Spleen (tissue), 11 donors: ENCODE measurements around the gene FHIP1A. TPM values are rescaled to one million over a fixed set of nuclear protein-coding genes. Genes with fewer than 3 reads are reported as not detected.

ENCODE experiments used
- DNase-seq: peaks from one replicate; pipeline ENCODE4 v3.0.0-alpha.2; 2020
- H3K27ac ChIP-seq, 8 donors: fragments of 200-600 bp; sonication (generic) in 7 of 8; 1 replicate in 4 of 8; 2 replicates in 4 of 8; pipeline versions ENCODE4 v1.5.0 to v1.8.0; 2016 to 2021; ENCODE audit warnings: inconsistent platforms in 4 of 8, mild to moderate bottlenecking in 4 of 8, moderate library complexity in 1 of 8
- H3K27me3 ChIP-seq, 7 donors: fragments of 200-600 bp; sonication (generic) in 6 of 7; replicated peaks in 1 of 7; 1 replicate in 4 of 7; 2 replicates in 3 of 7; pipeline versions ENCODE4 v1.5.0 to v1.8.0; 2016 to 2021; ENCODE audit warnings: inconsistent platforms in 3 of 7, mild to moderate bottlenecking in 1 of 7
- H3K36me3 ChIP-seq, 6 donors: fragments of 200-600 bp; sonication (generic) in 5 of 6; 1 replicate in 4 of 6; 2 replicates in 2 of 6; pipeline versions ENCODE4 v1.5.0 to v1.8.0; 2016 to 2021; ENCODE audit warnings: inconsistent platforms in 2 of 6
- H3K4me1 ChIP-seq, 6 donors: fragments of 200-600 bp; sonication (generic) in 5 of 6; 1 replicate in 3 of 6; 2 replicates in 3 of 6; pipeline versions ENCODE4 v1.5.0 to v1.8.0; 2016 to 2021; ENCODE audit warnings: inconsistent platforms in 3 of 6
- H3K4me3 ChIP-seq, 8 donors: fragments of 200-600 bp; sonication (generic) in 7 of 8; 1 replicate in 4 of 8; 2 replicates in 4 of 8; pipeline versions ENCODE4 v1.5.0 to v1.8.0; 2016 to 2021; ENCODE audit warnings: inconsistent platforms in 4 of 8, mild to moderate bottlenecking in 4 of 8, moderate library complexity in 2 of 8
- H3K9me3 ChIP-seq, 8 donors: fragments of 200-600 bp; sonication (generic) in 7 of 8; 1 replicate in 4 of 8; 2 replicates in 4 of 8; pipeline versions ENCODE4 v1.5.0 to v1.8.0; 2016 to 2021; ENCODE audit warnings: inconsistent platforms in 4 of 8
- CTCF ChIP-seq, 11 experiments: fragments of 200-600 bp in 7 of 11; fragments of 450-650 bp in 4 of 11; sonication (generic) in 4 of 11; IDR thresholded peaks in 8 of 11; conservative IDR thresholded peaks in 3 of 11; 1 replicate in 7 of 11; 2 replicates in 4 of 11; pipeline versions ENCODE4 v1.4.0 to v1.8.0; 2016 to 2021; ENCODE audit warnings: antibody characterized with exemption in 11 of 11, inconsistent platforms in 4 of 11, mild to moderate bottlenecking in 1 of 11
- POLR2A ChIP-seq, 3 donors: fragments of 450-650 bp; IDR thresholded peaks; one replicate each; pipeline ENCODE4 v1.5.1; 2017; ENCODE audit warnings: antibody characterized with exemption in 3 of 3, mild to moderate bottlenecking in 1 of 3
- POLR2AphosphoS5 ChIP-seq, 3 donors: sonication (generic); formaldehyde crosslinking; IDR thresholded peaks; one replicate each; pipeline ENCODE4 v1.5.1; 2017; ENCODE audit warnings: antibody characterized with exemption in 3 of 3
- WGBS, 5 donors: extraction: QIAGEN DNeasy Blood & Tissue Kit in 3 of 5; methylation state at CpG; one replicate each; pipeline versions ENCODE4 v1.1.5 to v1.1.7; 2013 to 2018; 5-methylcytosine and 5-hydroxymethylcytosine counted together
- intact Hi-C: fragments of 100-400 bp; cut with DNase I; formaldehyde crosslinking; loops from one replicate; pipeline ENCODE4 v1.15.0; 2023; ENCODE audit warnings: low total_unique reads
- polyA plus RNA-seq, 3 donors: library from polyadenylated mRNA; stranded (reverse); fragments of 200-250 nt; gene quantifications; one replicate each; pipeline ENCODE4 v1.2.1, GENCODE V29; 2013
- total RNA-seq, 7 donors: library from RNA; depleted of rRNA in 3 of 7; stranded (reverse); fragments of >200 nt in 3 of 7; fragmentation: NEBNext Ultra II Directional in 4 of 7; extraction: Animal tissue kit (Norgen Biotek cat#: 25700) in 4 of 7; gene quantifications; one replicate each; pipeline versions ENCODE4 v1.1.0 to v1.2.1, GENCODE V29; 2016 to 2021
- donor health status: healthy with polysubstance abuse.
- donor health status: DM: no; HTN: no; CAD: no; lungs with moderate emphysema.
- donor health status: DM: no; HTN: no; CAD: no.
- donor health status: Bipolar disorder and iron deficiency.
- donor health status: healthy.
- donor health status: DM: no; HTN: no; CAD: no.
- donor health status: DM: yes; HTN: yes; CAD: no.

FHIP1A gene
- total and polyA plus RNA-seq, 10 donors: 0.07 to 4.8 (median 1.9) TPM; not detected in 1

DNA sequence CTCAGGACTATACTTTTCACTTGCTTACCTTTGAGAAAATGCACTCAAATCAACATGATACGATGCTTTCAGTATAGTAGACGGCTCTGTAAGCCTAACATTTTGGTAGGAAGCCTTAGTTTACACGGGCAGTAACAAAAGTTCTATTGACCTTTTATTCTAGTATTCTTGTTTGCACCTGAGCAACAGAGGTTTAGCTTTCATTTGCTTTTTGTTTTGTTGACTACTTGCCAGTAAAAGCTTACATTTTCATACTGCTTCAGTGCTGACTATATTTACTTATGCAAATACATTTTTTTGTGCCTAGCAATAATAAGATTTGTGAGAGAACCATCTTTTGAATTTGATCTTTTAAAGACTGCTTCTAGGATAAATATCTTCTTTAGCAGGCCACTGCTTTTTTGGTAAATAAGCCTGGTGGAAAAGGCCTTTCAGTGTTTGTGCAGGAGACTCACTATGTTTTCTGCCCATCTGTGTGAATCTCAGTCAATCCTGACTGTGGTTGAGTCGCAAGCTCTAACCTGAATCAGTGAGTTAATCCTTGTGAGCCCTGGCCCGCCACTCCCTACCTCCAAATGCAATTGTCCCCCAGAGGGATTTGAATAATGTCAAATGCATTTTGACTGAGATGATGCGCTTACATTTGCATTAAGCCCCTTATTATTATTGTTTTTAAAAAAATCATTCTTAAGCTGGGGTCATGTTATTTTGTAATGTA, 21.9 kb downstream of the FHIP1A start:
- Histone ChIP-seq H3K27me3 (peaks cover 0 to 5% (median 0%) of the 10 kb centered on the region in 7 donors), H3K27ac (no peak overlapping the region), H3K4me3 (no peak overlapping the region), H3K9me3 (no peaks in the 10 kb centered on the region), H3K4me1 (no peaks in the 10 kb centered on the region), H3K36me3 (no peaks in the 10 kb centered on the region)
- TF ChIP-seq CTCF (IDR thresholded peaks at IDR 0.05 in 8 of 11, conservative IDR thresholded peaks at IDR 0.05 in 3 of 11) (no peak), POLR2A (IDR thresholded peaks at IDR 0.05) (no peak), POLR2AphosphoS5 (IDR thresholded peaks at IDR 0.05) (no peak)
- intact Hi-C loops: no loop called here
- DNase-seq: no peak
- WGBS, 5 donors: 82 to 91% (median 89%) methylated on average over 6 of the region's 6 CpGs

DNA sequence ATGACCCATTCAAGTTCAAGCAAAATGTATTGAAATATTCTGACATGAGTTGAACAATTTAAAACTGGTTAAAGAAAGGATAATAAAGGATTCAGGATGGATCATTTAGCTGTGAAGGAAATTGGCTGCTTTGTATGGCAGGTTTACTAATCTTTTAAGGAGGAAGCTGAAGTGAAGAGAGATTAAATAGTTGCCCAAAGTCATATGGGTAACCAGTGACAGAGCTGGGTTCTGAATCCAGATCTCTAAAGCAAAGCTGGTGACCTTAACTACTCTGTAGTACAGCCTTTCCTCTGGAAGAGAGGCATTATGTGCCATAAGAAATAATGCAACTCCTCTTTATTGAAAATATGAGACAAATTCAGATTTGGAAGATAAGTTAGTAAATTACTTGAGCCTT, 22.8 kb downstream of the FHIP1A start:
- TF ChIP-seq POLR2A (IDR thresholded peaks at IDR 0.05) (no peak), POLR2AphosphoS5 (IDR thresholded peaks at IDR 0.05) (no peak), CTCF (IDR thresholded peaks at IDR 0.05 in 8 of 11, conservative IDR thresholded peaks at IDR 0.05 in 3 of 11) (no peak)
- DNase-seq: no peak
- Histone ChIP-seq H3K4me1 (no peaks in the 10 kb centered on the region), H3K27me3 (peaks cover 0 to 5% (median 0%) of the 10 kb centered on the region in 7 donors), H3K27ac (no peak overlapping the region), H3K36me3 (no peaks in the 10 kb centered on the region), H3K4me3 (no peak overlapping the region), H3K9me3 (no peaks in the 10 kb centered on the region)
- intact Hi-C loops: no loop called here

- H3K27me3 ChIP-seq: peaks cover 0 to 5% (median 0%) of the 10 kb centered on the region in 7 donors
- no peak for DNase-seq
- no peaks in the 10 kb centered on the region for H3K36me3 ChIP-seq
- no peaks in the 10 kb centered on the region for H3K4me1 ChIP-seq
- no peak overlapping the region for H3K27ac ChIP-seq
- intact Hi-C loops: no loop called here
- H3K4me3 ChIP-seq: no peak overlapping the region
- TF ChIP-seq POLR2A (IDR thresholded peaks at IDR 0.05) (no peak), POLR2AphosphoS5 (IDR thresholded peaks at IDR 0.05) (no peak), CTCF (IDR thresholded peaks at IDR 0.05 in 8 of 11, conservative IDR thresholded peaks at IDR 0.05 in 3 of 11) (no peak)
- H3K9me3 ChIP-seq: no peaks in the 10 kb centered on the region
Observed at GRCh38 chr4:151432654-151433053, 23.7 kb downstream of the FHIP1A start.

DNA sequence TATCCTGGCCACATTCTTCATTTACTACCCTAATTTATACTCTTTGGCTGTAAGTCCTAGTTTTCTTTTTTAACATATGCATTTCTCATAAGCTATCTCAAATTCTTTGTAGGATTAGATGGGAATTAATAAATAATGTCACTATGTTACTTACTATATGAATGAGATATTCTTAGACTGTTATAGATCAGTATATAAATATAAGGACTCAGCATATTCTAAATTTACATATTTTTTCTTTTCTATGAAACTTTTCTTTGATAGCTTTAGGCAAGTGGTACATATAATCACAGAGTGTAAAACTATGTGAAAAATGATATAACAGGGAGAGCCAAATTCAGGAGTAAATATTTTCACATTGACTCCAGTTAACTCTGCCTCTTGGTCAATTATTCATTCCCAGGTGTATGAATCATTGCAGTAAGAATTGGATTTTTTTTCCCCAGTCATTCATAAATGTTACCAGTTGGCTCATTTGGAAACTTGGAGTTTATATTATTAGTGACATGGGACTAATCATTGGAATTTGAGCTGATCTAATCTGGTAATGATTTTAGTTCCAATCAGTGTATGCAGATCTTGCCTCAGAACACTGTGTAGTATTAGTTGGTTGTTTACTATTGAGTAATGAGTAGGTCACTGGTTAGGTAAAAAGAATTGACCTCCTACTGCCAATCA, 25.3 kb downstream of the FHIP1A start:
- H3K27ac ChIP-seq: no peak overlapping the region
- intact Hi-C loops: no loop called here
- no peaks in the 10 kb centered on the region for H3K9me3 ChIP-seq
- H3K4me1 ChIP-seq: no peaks in the 10 kb centered on the region
- H3K4me3 ChIP-seq: no peak overlapping the region
- H3K27me3 ChIP-seq: peaks cover 0 to 2% (median 0%) of the 10 kb centered on the region in 7 donors
- TF ChIP-seq POLR2A (IDR thresholded peaks at IDR 0.05) (no peak), POLR2AphosphoS5 (IDR thresholded peaks at IDR 0.05) (no peak), CTCF (IDR thresholded peaks at IDR 0.05 in 8 of 11, conservative IDR thresholded peaks at IDR 0.05 in 3 of 11) (no peak)
- no peak for DNase-seq
- H3K36me3 ChIP-seq: no peaks in the 10 kb centered on the region
